Endothelial cell of umbilical vein (primary cell): ENCODE results near the gene SLC15A2. TPM values are rescaled to one million over a fixed set of nuclear protein-coding genes. Genes with fewer than 3 reads are reported as not detected.

ENCODE experiments used
- BruUV-seq: library from RNA; stranded (reverse); fragments of 400-500 nt; replicated peaks from 2 replicates; lab custom pipeline; 2021; lab: Mats Ljungman, UMichigan
- CTCF ChIA-PET: fragments of 300-600, 350-600 bp; sonication (Branson Sonifier 250); formaldehyde crosslinking; loops from one replicate; lab custom pipeline; 2021; ENCODE audit warnings: antibody characterized with exemption, inconsistent platforms; lab: Charles Lee
- POLR2A ChIA-PET: fragments of 300-600, 350-600 bp; sonication (Branson Sonifier 250); formaldehyde crosslinking; loops from one replicate; lab custom pipeline; 2021; ENCODE audit warnings: antibody characterized with exemption, inconsistent platforms; lab: Charles Lee
- DNase-seq: peaks from one replicate; pipeline ENCODE4 v3.0.0-alpha.2; 2011; ENCODE audit warnings: low read depth, low spot score
- FAIRE-seq: peaks from 2 replicates; lab custom pipeline; 2011; peaks lifted over from hg19 to GRCh38; lab: Jason Lieb, UNC
- H2AFZ ChIP-seq: 2 replicates; pipeline ENCODE4 v1.6.0; 2012; ENCODE audit warnings: low read depth, low read length, control low read depth, inconsistent platforms
- H3K27ac ChIP-seq: 2 replicates; pipeline ENCODE4 v1.5.1; 2011; ENCODE audit warnings: low read depth, mild to moderate bottlenecking, control low read depth, low read length, moderate library complexity; ENCODE audit not compliant: insufficient read depth
- H3K27me3 ChIP-seq, 2 experiments: 2 replicates each; pipeline versions ENCODE4 v1.6.0 to v1.6.1; 2011; ENCODE audit warnings: low read length in 2 of 2, mixed read lengths in 1 of 2; ENCODE audit not compliant: control insufficient read depth in 2 of 2, insufficient read depth in 2 of 2
- H3K36me3 ChIP-seq, 2 experiments: 2 replicates in 1 of 2; 3 replicates in 1 of 2; pipeline ENCODE4 v1.5.1; 2011; ENCODE audit warnings: low read length in 2 of 2, mild to moderate bottlenecking in 1 of 2, moderate library complexity in 1 of 2; ENCODE audit not compliant: control insufficient read depth in 2 of 2, insufficient read depth in 2 of 2; ENCODE audit errors: extremely low read depth in 1 of 2
- H3K4me1 ChIP-seq: 3 replicates; pipeline ENCODE4 v1.5.1; 2011; ENCODE audit warnings: mild to moderate bottlenecking, low read length; ENCODE audit not compliant: control insufficient read depth, insufficient read depth; ENCODE audit errors: extremely low read depth
- H3K4me2 ChIP-seq: 2 replicates; pipeline ENCODE4 v1.6.1; 2011; ENCODE audit warnings: low read length, control low read depth, mixed read lengths; ENCODE audit not compliant: insufficient read depth
- H3K4me3 ChIP-seq, 3 experiments: fragments of 200-600 bp in 1 of 3; sonication (generic), shearing (Covaris generic) in 1 of 3; replicated peaks in 1 of 3; 2 replicates each; pipeline ENCODE4 v1.5.1; 2011 to 2016; ENCODE audit warnings: control low read depth in 3 of 3, low read length in 3 of 3, mild to moderate bottlenecking in 2 of 3, inconsistent platforms in 1 of 3, low read depth in 1 of 3, moderate library complexity in 1 of 3; ENCODE audit not compliant: insufficient read depth in 1 of 3
- H3K79me2 ChIP-seq: 2 replicates; pipeline ENCODE4 v1.6.0; 2012; ENCODE audit warnings: low read length, inconsistent platforms; ENCODE audit not compliant: control insufficient read depth, insufficient read depth
- H3K9ac ChIP-seq: replicated peaks from 2 replicates; pipeline ENCODE3; 2011; ENCODE audit warnings: low read length, control low read depth; ENCODE audit not compliant: insufficient read depth; ENCODE audit errors: extremely low read depth
- H3K9me1 ChIP-seq: replicated peaks from 3 replicates; pipeline ENCODE4 v1.6.0; 2011; ENCODE audit warnings: mild to moderate bottlenecking, low read length; ENCODE audit not compliant: control insufficient read depth, insufficient read depth; ENCODE audit errors: extremely low read depth
- H3K9me3 ChIP-seq: replicated peaks from 2 replicates; pipeline ENCODE4 v1.5.1; 2012; ENCODE audit warnings: low read length, inconsistent platforms; ENCODE audit not compliant: control insufficient read depth, insufficient read depth
- H4K20me1 ChIP-seq: replicated peaks from 2 replicates; pipeline ENCODE3; 2011; ENCODE audit warnings: mild to moderate bottlenecking, low read length; ENCODE audit not compliant: control insufficient read depth, insufficient read depth; ENCODE audit errors: extremely low read depth
- FOS ChIP-seq: IDR thresholded peaks from 2 replicates; pipeline ENCODE4 v1.6.1; 2011; ENCODE audit warnings: mild to moderate bottlenecking, low read length, moderate library complexity, borderline replicate concordance; ENCODE audit not compliant: insufficient read depth
- GATA2 ChIP-seq: IDR thresholded peaks from 2 replicates; pipeline ENCODE4 v1.7.0; 2011; ENCODE audit warnings: low read depth, mild to moderate bottlenecking, moderate library complexity, mixed read lengths, low read length; ENCODE audit not compliant: insufficient read length, insufficient read depth
- JUN ChIP-seq: IDR thresholded peaks from 2 replicates; pipeline ENCODE4 v1.6.1; 2011; ENCODE audit warnings: borderline replicate concordance, low read depth; ENCODE audit not compliant: insufficient read length, insufficient read depth
- MYC ChIP-seq: IDR thresholded peaks from one replicate; pipeline ENCODE4 v1.6.1; 2011; ENCODE audit warnings: mild to moderate bottlenecking, low read depth, low read length
- POLR2A ChIP-seq: IDR thresholded peaks from 2 replicates; pipeline ENCODE4 v1.6.1; 2012; ENCODE audit warnings: low read depth, mild to moderate bottlenecking, control low read depth, low read length
- dilution Hi-C: fragments of 300-500 bp; cut with MboI; formaldehyde crosslinking; loops from one replicate; pipeline ENCODE4 v1.15.0; 2019; ENCODE audit warnings: low sequenced_read_pairs; ENCODE audit not compliant: extremely low pct_ligation_motif_present
- intact Hi-C: fragments of 100-400 bp; cut with micrococcal nuclease; formaldehyde crosslinking; loops from one replicate; pipeline ENCODE4 v1.10.0; 2022
- polyA plus RNA-seq, 4 experiments: library from polyadenylated mRNA; depleted of rRNA in 3 of 4; stranded (reverse) in 3 of 4; unstranded in 1 of 4; fragments of >200 nt; gene quantifications; 2 replicates each; pipeline versions ENCODE4 v1.2.1 to v1.2.3, GENCODE V29; 2011 to 2012; ENCODE audit warnings: missing spikeins in 1 of 4
- total RNA-seq: library from RNA; stranded (reverse); gene quantifications from 2 replicates; pipeline ENCODE4 v1.2.3, GENCODE V29; 2021
- TF ChIP-seq, protein P1 (sequence below), 2 donors: IDR thresholded peaks; 1 replicate in 1 of 2; 2 replicates in 1 of 2; pipeline ENCODE4 v1.5.1; 2011; ENCODE audit warnings: low read length in 2 of 2, mild to moderate bottlenecking in 2 of 2, moderate library complexity in 2 of 2, control low read depth in 1 of 2, inconsistent platforms in 1 of 2, low read depth in 1 of 2; ENCODE audit not compliant: insufficient read depth in 1 of 2; ENCODE audit errors: extremely low read depth in 1 of 2

SLC15A2 gene
- total and polyA plus RNA-seq, 2 donors (not counting 3 experiments of a cell fraction or from before 2014, with no cell fraction given), result 0.11 to 0.39 TPM

DNA sequence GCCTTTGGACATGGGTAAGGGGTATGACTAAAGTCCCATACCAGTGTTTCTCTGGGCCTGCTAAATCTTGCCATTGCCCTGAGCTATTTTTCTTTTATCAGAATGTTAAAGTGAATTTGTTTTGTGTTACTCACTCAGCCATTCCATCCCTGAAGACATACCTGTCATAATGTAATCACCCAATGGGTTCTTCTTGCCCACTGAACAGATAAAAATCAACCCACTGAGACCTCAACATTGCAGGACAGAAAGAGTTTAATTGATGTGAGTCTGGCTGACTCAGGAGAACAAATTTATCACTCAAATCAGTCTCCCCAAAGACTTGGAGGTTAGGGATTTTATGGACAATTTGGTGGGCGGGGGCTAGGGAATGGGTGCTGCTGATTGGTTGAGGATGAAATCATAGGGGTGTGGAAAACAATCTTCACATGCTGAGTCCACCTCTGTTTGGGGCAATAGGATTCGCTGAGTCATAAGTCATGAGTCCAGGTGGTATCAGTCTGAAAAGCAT lies 80.5 kb downstream of the SLC15A2 start:
- Histone ChIP-seq H3K79me2 (no peaks in the 10 kb centered on the region), H3K27me3 (peaks cover 0 to 3% of the 10 kb centered on the region in 2 experiments), H3K4me2 (no peak overlapping the region), H4K20me1 (no peaks in the 10 kb centered on the region), H3K9ac (no peak overlapping the region), H3K9me1 (no peaks in the 10 kb centered on the region), H3K9me3 (no peaks in the 10 kb centered on the region), H3K27ac (no peak overlapping the region), H3K36me3 (no peaks in the 10 kb centered on the region), H2AFZ (no peak overlapping the region), H3K4me3 (no peak overlapping the region), H3K4me1 (no peaks in the 10 kb centered on the region)
- DNase-seq, result no peak
- TF ChIP-seq, protein P1, sequence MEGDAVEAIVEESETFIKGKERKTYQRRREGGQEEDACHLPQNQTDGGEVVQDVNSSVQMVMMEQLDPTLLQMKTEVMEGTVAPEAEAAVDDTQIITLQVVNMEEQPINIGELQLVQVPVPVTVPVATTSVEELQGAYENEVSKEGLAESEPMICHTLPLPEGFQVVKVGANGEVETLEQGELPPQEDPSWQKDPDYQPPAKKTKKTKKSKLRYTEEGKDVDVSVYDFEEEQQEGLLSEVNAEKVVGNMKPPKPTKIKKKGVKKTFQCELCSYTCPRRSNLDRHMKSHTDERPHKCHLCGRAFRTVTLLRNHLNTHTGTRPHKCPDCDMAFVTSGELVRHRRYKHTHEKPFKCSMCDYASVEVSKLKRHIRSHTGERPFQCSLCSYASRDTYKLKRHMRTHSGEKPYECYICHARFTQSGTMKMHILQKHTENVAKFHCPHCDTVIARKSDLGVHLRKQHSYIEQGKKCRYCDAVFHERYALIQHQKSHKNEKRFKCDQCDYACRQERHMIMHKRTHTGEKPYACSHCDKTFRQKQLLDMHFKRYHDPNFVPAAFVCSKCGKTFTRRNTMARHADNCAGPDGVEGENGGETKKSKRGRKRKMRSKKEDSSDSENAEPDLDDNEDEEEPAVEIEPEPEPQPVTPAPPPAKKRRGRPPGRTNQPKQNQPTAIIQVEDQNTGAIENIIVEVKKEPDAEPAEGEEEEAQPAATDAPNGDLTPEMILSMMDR (IDR thresholded peaks at IDR 0.05; ENCODE audit: extremely low read depth in 1 of 2, insufficient read depth in 1 of 2, low read depth in 1 of 2, low read length in 2 of 2), result no peak
- TF ChIP-seq JUN, result no peak
- no peak for TF ChIP-seq POLR2A
- no peak for TF ChIP-seq MYC
- no peak for TF ChIP-seq FOS
- no peak for TF ChIP-seq GATA2
- POLR2A ChIA-PET, result no interaction called here
- no peak for FAIRE-seq
- no TSS peak for BruUV-seq
- dilution Hi-C loops (no loop called here), intact Hi-C loops (loop anchor here (5.0 kb wide), 1 partner anchor 283 kb away; no protein-coding TSS in a partner anchor)
- CTCF ChIA-PET, result no interaction called here
